ENCODE measurements around the gene IL20RA. TPM values are rescaled to one million over a fixed set of nuclear protein-coding genes. Genes with fewer than 3 reads are reported as not detected.
"Not testable (repeated sequence)": the region's sequence is repeated elsewhere in the genome, so short reads cannot be mapped to it uniquely, and the experiment has no call there.

The IL20RA gene
- total and polyA plus RNA-seq, 7 experiments from 2014 or later, result not detected

DNA sequence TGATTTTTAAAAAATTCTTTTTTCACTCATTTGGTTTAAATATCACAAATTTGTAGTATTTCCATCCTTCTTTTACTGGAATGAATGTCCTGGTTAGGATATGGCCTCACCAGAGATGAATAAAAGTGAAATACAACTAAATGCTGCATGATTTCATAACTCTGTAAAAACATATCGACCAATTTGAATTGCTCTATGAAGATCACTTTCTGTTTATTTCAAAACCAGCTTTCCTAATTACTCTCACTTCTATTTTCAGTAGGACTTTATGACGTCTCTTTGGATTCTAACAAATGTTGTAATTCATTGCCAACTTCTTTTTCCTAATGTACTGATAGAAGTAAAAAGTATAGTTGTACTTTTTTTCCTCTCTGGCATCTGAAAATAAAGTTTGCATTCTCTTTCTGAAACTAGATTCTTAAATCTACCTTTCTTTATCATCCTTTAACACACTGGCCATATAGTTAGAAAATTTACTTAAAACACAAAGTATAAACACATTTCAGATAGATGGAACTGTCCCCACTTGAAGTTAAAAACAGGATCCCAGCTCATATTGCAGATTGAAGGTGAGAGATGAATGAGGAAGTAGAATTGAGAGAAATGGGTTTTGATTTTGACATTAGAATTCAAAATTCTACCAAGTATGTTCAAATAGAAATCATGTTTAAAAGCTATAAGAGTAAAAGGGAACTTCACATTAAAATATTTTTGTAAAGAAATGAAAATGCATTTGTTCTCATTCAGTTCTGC is 40.3 kb upstream of the IL20RA start:
- Mint-ChIP-seq H3K27ac (no peak overlapping the region), H3K4me1 (peaks cover 0 to 5% (median 0%) of the 10 kb centered on the region in 7 donors)

GRCh38 chr6:137084090-137084489 is 39.3 kb upstream of the IL20RA start:
- CTCF ChIA-PET, result interaction anchor here (0.5 to 2.3 kb wide), 3 partner anchors 10 to 644 kb away, joined by 3 to 6 read pairs (median 3); no protein-coding TSS in a partner anchor

More for the DNA sequence above, 40.3 kb upstream of the IL20RA start:
- no peaks in the 10 kb centered on the region for H3K9me3 ChIP-seq (ENCODE audit: control insufficient read depth in 2 of 3, low read length in 3 of 3)
- H3K4me3 ChIP-seq (ENCODE audit: low read length), result no peak overlapping the region
- no peaks in the 10 kb centered on the region for H3K4me1 ChIP-seq (ENCODE audit: control insufficient read depth in 2 of 2, insufficient read depth in 2 of 2, low read length in 2 of 2)
- DNase-seq, result no peak
- Mint-ChIP-seq H3K4me3 (no peak overlapping the region), H3K27me3 (peaks cover under 1 to 35% (median 15%) of the 10 kb centered on the region in 5 donors), H3K36me3 (no peaks in the 10 kb centered on the region), H3K9me3 (no peaks in the 10 kb centered on the region)
- intact Hi-C loops (cut with micrococcal nuclease), result no loop called here
- ChIA-PET CTCF (interaction anchor here (0.6 to 2.3 kb wide), 2 partner anchors 12 to 1874 kb away, joined by 3 to 6 read pairs; no protein-coding TSS in a partner anchor), POLR2A (no interaction called here)
- H3K27me3 ChIP-seq (ENCODE audit: control insufficient read depth in 2 of 2, insufficient read depth in 2 of 2, low read length in 2 of 2), result no peaks in the 10 kb centered on the region
- ATAC-seq, result no peak
- no peaks in the 10 kb centered on the region for H3K36me3 ChIP-seq (ENCODE audit: control insufficient read depth in 2 of 3, insufficient read depth in 3 of 3, low read length in 3 of 3)
- H3K27ac ChIP-seq (ENCODE audit: low read depth, low read length), result no peak overlapping the region

GRCh38 chr6:137081997-137082396 is 37.2 kb upstream of the IL20RA start:
- CTCF ChIA-PET, result no interaction called here
- DNase-seq (no peak), ATAC-seq (no peak)
- H3K9me3 Mint-ChIP-seq, result no peaks in the 10 kb centered on the region
- peaks cover 0 to 3% (median 0%) of the 10 kb centered on the region in 7 donors for H3K4me1 Mint-ChIP-seq
- intact Hi-C loops (cut with micrococcal nuclease), result no loop called here
- no peak overlapping the region for H3K27ac Mint-ChIP-seq
- no peaks in the 10 kb centered on the region for H3K36me3 ChIP-seq (ENCODE audit: control insufficient read depth in 2 of 3, insufficient read depth in 3 of 3, low read length in 3 of 3)
- peaks cover 0 to 42% (median 15%) of the 10 kb centered on the region in 5 donors for H3K27me3 Mint-ChIP-seq
- no peaks in the 10 kb centered on the region for H3K4me1 ChIP-seq (ENCODE audit: control insufficient read depth in 2 of 2, insufficient read depth in 2 of 2, low read length in 2 of 2)
- H3K36me3 Mint-ChIP-seq, result no peaks in the 10 kb centered on the region
- no peak overlapping the region for H3K27ac ChIP-seq (ENCODE audit: low read depth, low read length)
- H3K27me3 ChIP-seq (ENCODE audit: control insufficient read depth in 2 of 2, insufficient read depth in 2 of 2, low read length in 2 of 2), result no peaks in the 10 kb centered on the region
- H3K9me3 ChIP-seq (ENCODE audit: control insufficient read depth in 2 of 3, low read length in 3 of 3), result no peaks in the 10 kb centered on the region
- POLR2A ChIA-PET, result no interaction called here
- no peak overlapping the region for H3K4me3 Mint-ChIP-seq
- H3K4me3 ChIP-seq (ENCODE audit: low read length), result no peak overlapping the region

More at GRCh38 chr6:137084090-137084489, 39.3 kb upstream of the IL20RA start:
- Mint-ChIP-seq H3K9me3 (no peaks in the 10 kb centered on the region), H3K4me3 (no peak overlapping the region), H3K27me3 (peaks cover 0 to 42% (median 15%) of the 10 kb centered on the region in 5 donors), H3K4me1 (peaks cover 0 to 5% (median 0%) of the 10 kb centered on the region in 7 donors), H3K27ac (no peak overlapping the region), H3K36me3 (no peaks in the 10 kb centered on the region)
- Histone ChIP-seq H3K4me1 (ENCODE audit: control insufficient read depth in 2 of 2, insufficient read depth in 2 of 2, low read length in 2 of 2) (no peaks in the 10 kb centered on the region), H3K36me3 (ENCODE audit: control insufficient read depth in 2 of 3, insufficient read depth in 3 of 3, low read length in 3 of 3) (no peaks in the 10 kb centered on the region), H3K27ac (ENCODE audit: low read depth, low read length) (no peak overlapping the region), H3K4me3 (ENCODE audit: low read length) (no peak overlapping the region), H3K27me3 (ENCODE audit: control insufficient read depth in 2 of 2, insufficient read depth in 2 of 2, low read length in 2 of 2) (no peaks in the 10 kb centered on the region), H3K9me3 (ENCODE audit: control insufficient read depth in 2 of 3, low read length in 3 of 3) (no peaks in the 10 kb centered on the region)
- POLR2A ChIA-PET, result no interaction called here
- DNase-seq, result no peak
- no peak for ATAC-seq
- intact Hi-C loops (cut with micrococcal nuclease), result no loop called here

- no peaks in the 10 kb centered on the region for H3K27me3 ChIP-seq (ENCODE audit: control insufficient read depth in 2 of 2, insufficient read depth in 2 of 2, low read length in 2 of 2)
- Mint-ChIP-seq H3K4me1 (peaks cover 0 to 1% (median 0%) of the 10 kb centered on the region in 7 donors), H3K36me3 (no peaks in the 10 kb centered on the region), H3K9me3 (no peaks in the 10 kb centered on the region), H3K27ac (no peak overlapping the region), H3K27me3 (peaks cover 0 to 40% (median 15%) of the 10 kb centered on the region in 5 donors), H3K4me3 (no peak overlapping the region)
- H3K9me3 ChIP-seq (ENCODE audit: control insufficient read depth in 2 of 3, low read length in 3 of 3), result no peaks in the 10 kb centered on the region
- DNase-seq (no peak), ATAC-seq (no peak)
- no peak overlapping the region for H3K4me3 ChIP-seq (ENCODE audit: low read length)
- H3K27ac ChIP-seq (ENCODE audit: low read depth, low read length), result no peak overlapping the region
- H3K36me3 ChIP-seq (ENCODE audit: control insufficient read depth in 2 of 3, insufficient read depth in 3 of 3, low read length in 3 of 3), result no peaks in the 10 kb centered on the region
- intact Hi-C loops (cut with micrococcal nuclease), result no loop called here
- ChIA-PET CTCF (interaction anchor here (0.6 kb wide), 1 partner anchor 238 kb away, joined by 3 read pairs; no protein-coding TSS in a partner anchor), POLR2A (no interaction called here)
- H3K4me1 ChIP-seq (ENCODE audit: control insufficient read depth in 2 of 2, insufficient read depth in 2 of 2, low read length in 2 of 2), result no peaks in the 10 kb centered on the region
Observed at GRCh38 chr6:137080711-137081110, 35.9 kb upstream of the IL20RA start.

- Histone ChIP-seq H3K9me3 (ENCODE audit: control insufficient read depth in 2 of 3, low read length in 3 of 3) (no peaks in the 10 kb centered on the region), H3K27ac (ENCODE audit: low read depth, low read length) (no peak overlapping the region), H3K4me3 (ENCODE audit: low read length) (no peak overlapping the region), H3K36me3 (ENCODE audit: control insufficient read depth in 2 of 3, insufficient read depth in 3 of 3, low read length in 3 of 3) (no peaks in the 10 kb centered on the region), H3K27me3 (ENCODE audit: control insufficient read depth in 2 of 2, insufficient read depth in 2 of 2, low read length in 2 of 2) (no peaks in the 10 kb centered on the region), H3K4me1 (ENCODE audit: control insufficient read depth in 2 of 2, insufficient read depth in 2 of 2, low read length in 2 of 2) (no peaks in the 10 kb centered on the region)
- DNase-seq (peak; percentile 4 to 50 (median 22)), ATAC-seq (peak; percentile 95)
- CTCF ChIA-PET, result interaction anchor here (0.6 to 1.6 kb wide), 4 partner anchors 12 to 869 kb away, joined by 3 to 4 read pairs (median 4); no protein-coding TSS in a partner anchor
- Mint-ChIP-seq H3K4me1 (no peaks in the 10 kb centered on the region), H3K27ac (no peak overlapping the region), H3K27me3 (peaks cover 17 to 55% (median 24%) of the 10 kb centered on the region in 5 donors), H3K9me3 (peaks cover 0 to 5% (median 0%) of the 10 kb centered on the region in 11 donors), H3K36me3 (no peaks in the 10 kb centered on the region), H3K4me3 (no peak overlapping the region)
- intact Hi-C loops (cut with micrococcal nuclease), result loop anchor here (1.0 to 5.0 kb wide), 5 partner anchors 196 to 565 kb away; no protein-coding TSS in a partner anchor
- POLR2A ChIA-PET, result no interaction called here
Observed at GRCh38 chr6:137076277-137077068, 31.7 kb upstream of the IL20RA start.

- POLR2A ChIA-PET; H3K4me3 ChIP-seq (ENCODE audit: low read length); ATAC-seq; H3K27ac ChIP-seq (ENCODE audit: low read depth, low read length); DNase-seq; H3K27ac Mint-ChIP-seq; H3K9me3 Mint-ChIP-seq; H3K4me1 ChIP-seq (ENCODE audit: control insufficient read depth in 2 of 2, insufficient read depth in 2 of 2, low read length in 2 of 2); H3K4me3 Mint-ChIP-seq; H3K36me3 ChIP-seq (ENCODE audit: control insufficient read depth in 2 of 3, insufficient read depth in 3 of 3, low read length in 3 of 3); H3K36me3 Mint-ChIP-seq; H3K27me3 ChIP-seq (ENCODE audit: control insufficient read depth in 2 of 2, insufficient read depth in 2 of 2, low read length in 2 of 2); H3K4me1 Mint-ChIP-seq; H3K9me3 ChIP-seq (ENCODE audit: control insufficient read depth in 2 of 3, low read length in 3 of 3): not testable (repeated sequence)
- CTCF ChIA-PET, result interaction anchor here (0.6 kb wide), 1 partner anchor 13 kb away, joined by 4 read pairs; no protein-coding TSS in a partner anchor
- intact Hi-C loops (cut with micrococcal nuclease), result loop anchor here (1.0 to 5.0 kb wide), 5 partner anchors 197 to 566 kb away; no protein-coding TSS in a partner anchor
- peaks cover 23 to 58% (median 25%) of the 10 kb centered on the region in 5 donors for H3K27me3 Mint-ChIP-seq
Observed at GRCh38 chr6:137075790-137076189, 31.0 kb upstream of the IL20RA start.
